Left ventricle myocardium inferior (tissue), 1 donor: ENCODE results near the gene ZCWPW1. TPM values are rescaled to one million over a fixed set of nuclear protein-coding genes. Genes with fewer than 3 reads are reported as not detected.

Source experiments
- DNase-seq: peaks from one replicate; pipeline ENCODE4 v3.0.0-alpha.2; 2020
- H3K27ac ChIP-seq: fragments of 200-600 bp; replicated peaks from 2 replicates; pipeline ENCODE4 v1.8.0; 2021
- H3K27me3 ChIP-seq: fragments of 200-600 bp; 2 replicates; pipeline ENCODE4 v1.8.0; 2021; ENCODE audit warnings: low read depth
- H3K36me3 ChIP-seq: fragments of 200-600 bp; 2 replicates; pipeline ENCODE4 v1.8.0; 2021
- H3K4me1 ChIP-seq: fragments of 200-600 bp; 2 replicates; pipeline ENCODE4 v1.8.0; 2021
- H3K4me3 ChIP-seq: fragments of 200-600 bp; 2 replicates; pipeline ENCODE4 v1.8.0; 2021; ENCODE audit warnings: mild to moderate bottlenecking, moderate library complexity
- H3K9me3 ChIP-seq: fragments of 200-600 bp; replicated peaks from 2 replicates; pipeline ENCODE4 v1.8.0; 2021
- intact Hi-C: fragments of 100-400 bp; cut with micrococcal nuclease; formaldehyde crosslinking; loops from one replicate; pipeline ENCODE4 v1.11.0; 2022
- total RNA-seq: library from RNA; stranded (reverse); fragmentation: NEBNext Ultra II Directional; extraction: Animal tissue kit (Norgen Biotek cat#: 25700); gene quantifications from one replicate; pipeline ENCODE4 v1.2.1, GENCODE V29; 2021
- TF ChIP-seq, protein P1 (sequence below): fragments of 200-600 bp; IDR thresholded peaks from 2 replicates; pipeline ENCODE4 v1.8.0; 2021; ENCODE audit warnings: antibody characterized with exemption, mild to moderate bottlenecking, borderline replicate concordance
- donor health status: DM: no; HTN: yes; CAD: no; lungs with severe emphysema.

Gene ZCWPW1
- total RNA-seq, 1 donor from 2014 or later = 4.6 TPM

DNA sequence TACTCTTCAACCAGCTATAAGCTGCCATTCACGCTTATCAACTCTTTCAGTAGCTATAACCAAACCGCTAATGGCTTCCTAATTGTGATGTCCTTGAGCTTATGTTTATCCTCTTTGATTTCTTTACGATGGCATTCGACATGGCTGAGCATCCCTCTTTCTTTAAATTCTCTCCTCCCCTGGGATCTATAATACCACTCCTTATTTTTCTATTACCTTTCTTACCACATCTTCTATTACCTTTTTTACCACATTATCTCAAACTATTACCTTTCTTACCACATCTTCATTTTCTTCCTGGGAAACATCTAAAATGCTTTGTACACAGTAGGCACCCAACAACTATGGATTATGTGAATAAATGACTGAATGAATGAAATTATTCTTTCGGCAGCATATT, 13.1 kb downstream of the ZCWPW1 start:
- no peak overlapping the region for H3K4me3 ChIP-seq
- no peak for DNase-seq
- no peaks in the 10 kb centered on the region for H3K9me3 ChIP-seq
- TF ChIP-seq, protein P1, sequence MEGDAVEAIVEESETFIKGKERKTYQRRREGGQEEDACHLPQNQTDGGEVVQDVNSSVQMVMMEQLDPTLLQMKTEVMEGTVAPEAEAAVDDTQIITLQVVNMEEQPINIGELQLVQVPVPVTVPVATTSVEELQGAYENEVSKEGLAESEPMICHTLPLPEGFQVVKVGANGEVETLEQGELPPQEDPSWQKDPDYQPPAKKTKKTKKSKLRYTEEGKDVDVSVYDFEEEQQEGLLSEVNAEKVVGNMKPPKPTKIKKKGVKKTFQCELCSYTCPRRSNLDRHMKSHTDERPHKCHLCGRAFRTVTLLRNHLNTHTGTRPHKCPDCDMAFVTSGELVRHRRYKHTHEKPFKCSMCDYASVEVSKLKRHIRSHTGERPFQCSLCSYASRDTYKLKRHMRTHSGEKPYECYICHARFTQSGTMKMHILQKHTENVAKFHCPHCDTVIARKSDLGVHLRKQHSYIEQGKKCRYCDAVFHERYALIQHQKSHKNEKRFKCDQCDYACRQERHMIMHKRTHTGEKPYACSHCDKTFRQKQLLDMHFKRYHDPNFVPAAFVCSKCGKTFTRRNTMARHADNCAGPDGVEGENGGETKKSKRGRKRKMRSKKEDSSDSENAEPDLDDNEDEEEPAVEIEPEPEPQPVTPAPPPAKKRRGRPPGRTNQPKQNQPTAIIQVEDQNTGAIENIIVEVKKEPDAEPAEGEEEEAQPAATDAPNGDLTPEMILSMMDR = no peak
- no peak overlapping the region for H3K27ac ChIP-seq
- H3K4me1 ChIP-seq = no peaks in the 10 kb centered on the region
- intact Hi-C loops = no loop called here
- no peaks in the 10 kb centered on the region for H3K36me3 ChIP-seq
- no peaks in the 10 kb centered on the region for H3K27me3 ChIP-seq

DNA sequence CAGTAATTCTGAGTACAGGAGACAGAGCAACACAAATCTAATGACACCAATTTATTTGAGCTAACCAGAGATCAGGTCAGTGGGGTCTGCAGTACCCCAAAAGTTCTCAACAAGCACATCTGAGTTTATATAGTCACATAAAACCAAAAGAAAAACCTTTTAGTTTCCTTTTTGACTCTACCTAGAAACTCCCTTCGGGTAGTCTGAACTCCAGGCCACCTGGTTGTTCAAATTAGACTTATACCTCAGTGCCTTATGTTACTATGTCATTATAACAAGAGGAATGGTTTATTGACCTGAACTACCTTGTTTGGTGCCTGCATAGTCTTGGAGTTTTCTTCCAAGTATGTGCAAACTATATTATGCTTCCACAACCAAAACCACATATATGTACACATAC, 14.6 kb downstream of the ZCWPW1 start:
- Histone ChIP-seq H3K27ac (no peak overlapping the region), H3K27me3 (no peaks in the 10 kb centered on the region), H3K4me1 (no peaks in the 10 kb centered on the region), H3K36me3 (no peaks in the 10 kb centered on the region), H3K9me3 (no peaks in the 10 kb centered on the region), H3K4me3 (no peak overlapping the region)
- TF ChIP-seq, protein P1 = no peak
- intact Hi-C loops = no loop called here
- DNase-seq = no peak

DNA sequence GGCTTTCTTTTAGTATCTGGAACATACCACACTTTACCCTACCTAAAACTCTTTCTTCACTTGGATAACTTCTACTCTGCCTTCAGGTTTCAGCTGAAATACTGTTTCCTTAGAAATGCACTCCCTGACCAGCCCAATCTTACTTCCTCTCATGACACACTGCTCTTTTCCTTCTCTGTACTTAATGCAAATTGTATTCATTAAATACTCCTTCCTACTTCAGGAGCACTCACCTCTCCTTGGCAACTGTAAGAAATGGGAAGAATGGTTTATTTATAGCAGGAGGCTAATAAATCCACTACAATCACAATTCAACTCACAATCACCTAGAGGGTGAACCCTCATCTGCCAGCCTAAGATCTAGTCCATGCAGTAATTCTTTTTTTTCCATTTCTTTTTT, 15.2 kb downstream of the ZCWPW1 start:
- TF ChIP-seq, protein P1 = no peak

GRCh38 chr7:100411101-100411500, 17.4 kb downstream of the ZCWPW1 start:
- DNase-seq = no peak
- intact Hi-C loops = no loop called here
- no peak overlapping the region for H3K4me3 ChIP-seq
- H3K9me3 ChIP-seq = no peaks in the 10 kb centered on the region
- TF ChIP-seq, protein P1 = no peak
- H3K27ac ChIP-seq = no peak overlapping the region
- no peaks in the 10 kb centered on the region for H3K27me3 ChIP-seq
- no peaks in the 10 kb centered on the region for H3K4me1 ChIP-seq
- H3K36me3 ChIP-seq = no peaks in the 10 kb centered on the region

More for the DNA sequence above, 15.2 kb downstream of the ZCWPW1 start:
- DNase-seq = no peak
- H3K27me3 ChIP-seq = no peaks in the 10 kb centered on the region
- H3K36me3 ChIP-seq = no peaks in the 10 kb centered on the region
- intact Hi-C loops = no loop called here
- H3K4me3 ChIP-seq = no peak overlapping the region
- no peak overlapping the region for H3K27ac ChIP-seq
- no peaks in the 10 kb centered on the region for H3K9me3 ChIP-seq
- H3K4me1 ChIP-seq = no peaks in the 10 kb centered on the region

DNA sequence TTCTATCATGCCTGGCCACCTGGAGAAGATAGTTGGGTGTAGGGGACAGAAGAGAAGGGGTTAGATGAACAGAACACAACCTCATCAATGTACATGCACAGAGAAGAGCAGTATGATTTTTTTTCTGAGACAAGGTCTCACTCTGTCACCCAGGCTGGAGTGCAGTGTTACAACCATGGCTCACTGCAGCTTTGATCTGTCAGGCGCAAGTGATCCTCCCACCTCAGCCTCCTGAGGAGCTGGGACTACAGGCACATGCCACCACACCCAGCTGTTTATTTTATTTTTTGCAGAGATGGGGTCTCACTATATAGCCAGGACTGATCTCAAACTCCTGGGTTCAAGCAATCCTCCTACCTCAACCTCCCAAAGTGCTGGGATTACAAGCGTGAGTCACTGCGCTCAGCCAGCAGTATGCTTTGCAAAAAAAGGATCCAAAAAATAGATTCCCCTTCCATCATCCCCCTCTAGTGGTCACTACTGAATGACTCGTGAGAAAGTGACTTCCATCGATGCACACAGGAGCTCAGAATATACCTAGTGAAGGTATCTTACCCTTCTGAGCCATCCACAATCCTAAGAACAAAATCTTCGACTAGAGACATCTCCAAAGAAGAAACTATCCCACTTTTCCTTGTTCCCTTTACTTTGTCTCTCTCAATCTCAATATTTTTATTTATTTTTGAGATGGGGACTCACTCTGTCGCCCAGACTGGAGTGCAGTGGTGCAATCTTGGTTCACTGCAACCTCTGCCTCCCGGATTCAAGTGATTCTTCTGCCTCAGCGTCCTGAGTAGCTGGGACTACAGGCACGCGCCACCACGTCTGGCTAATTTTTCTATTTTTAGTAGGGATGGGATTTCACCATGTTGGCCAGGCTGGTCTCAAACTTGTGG, 21.0 kb downstream of the ZCWPW1 start:
- Histone ChIP-seq H3K4me1 (no peaks in the 10 kb centered on the region), H3K36me3 (no peaks in the 10 kb centered on the region), H3K4me3 (no peak overlapping the region), H3K9me3 (no peaks in the 10 kb centered on the region), H3K27me3 (no peaks in the 10 kb centered on the region), H3K27ac (no peak overlapping the region)
- intact Hi-C loops = no loop called here
- TF ChIP-seq, protein P1 = peak; percentile 72
- no peak for DNase-seq
